Measurements from ENCODE around the gene SEBOX.

The SEBOX gene

GRCh38 chr17:28394337-28395116, 29.5 kb upstream of the SEBOX start:
- no peak for DNase-seq (ENCODE audit: extremely low read depth, low read depth)
- no peak for TF ChIP-seq CTCF (IDR thresholded peaks at IDR 0.05; ENCODE audit: low read depth, low read length)

- TF ChIP-seq CTCF (IDR thresholded peaks at IDR 0.05; ENCODE audit: low read depth, low read length), result no peak
- no peak for DNase-seq (ENCODE audit: extremely low read depth, low read depth)
Measured at GRCh38 chr17:28392491-28392890, 27.5 kb upstream of the SEBOX start.

- no peak for TF ChIP-seq CTCF (IDR thresholded peaks at IDR 0.05; ENCODE audit: low read depth, low read length)
- DNase-seq (ENCODE audit: extremely low read depth, low read depth), result no peak
Measured at GRCh38 chr17:28391401-28391800, 26.4 kb upstream of the SEBOX start.

- DNase-seq (ENCODE audit: extremely low read depth, low read depth), result no peak
- TF ChIP-seq CTCF (IDR thresholded peaks at IDR 0.05; ENCODE audit: low read depth, low read length), result no peak
Measured at GRCh38 chr17:28390984-28391383, 26.0 kb upstream of the SEBOX start.

- TF ChIP-seq CTCF (IDR thresholded peaks at IDR 0.05; ENCODE audit: low read depth, low read length), result no peak
- no peak for DNase-seq (ENCODE audit: extremely low read depth, low read depth)
Measured at GRCh38 chr17:28390563-28390962, 25.6 kb upstream of the SEBOX start.

- no peak for TF ChIP-seq CTCF (IDR thresholded peaks at IDR 0.05; ENCODE audit: low read depth, low read length)
- DNase-seq (ENCODE audit: extremely low read depth, low read depth), result no peak
Measured at GRCh38 chr17:28390141-28390540, 25.1 kb upstream of the SEBOX start.

GRCh38 chr17:28388106-28388505, 23.1 kb upstream of the SEBOX start:
- DNase-seq (ENCODE audit: extremely low read depth, low read depth), result no peak
- no peak for TF ChIP-seq CTCF (IDR thresholded peaks at IDR 0.05; ENCODE audit: low read depth, low read length)
